ENCODE data around the gene MPG.

DNA sequence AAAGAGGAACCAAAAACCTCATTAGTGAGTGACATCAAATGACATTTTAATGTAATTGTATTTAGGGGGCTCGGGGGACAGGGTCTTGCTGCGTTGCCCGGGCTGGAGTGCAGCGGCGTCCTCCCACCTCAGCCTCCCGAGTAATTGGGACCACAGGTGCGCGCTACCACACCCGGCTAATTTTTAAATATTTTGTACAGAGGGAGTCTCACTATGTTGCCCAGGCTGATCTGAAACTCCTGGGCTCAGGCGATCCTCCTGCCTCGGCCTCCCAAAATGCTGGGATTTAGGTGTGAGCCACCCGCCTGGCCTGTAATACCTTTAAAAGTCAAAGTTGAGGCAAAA, 23.8 kb upstream of the MPG start:
- TF ChIP-seq, protein P1, sequence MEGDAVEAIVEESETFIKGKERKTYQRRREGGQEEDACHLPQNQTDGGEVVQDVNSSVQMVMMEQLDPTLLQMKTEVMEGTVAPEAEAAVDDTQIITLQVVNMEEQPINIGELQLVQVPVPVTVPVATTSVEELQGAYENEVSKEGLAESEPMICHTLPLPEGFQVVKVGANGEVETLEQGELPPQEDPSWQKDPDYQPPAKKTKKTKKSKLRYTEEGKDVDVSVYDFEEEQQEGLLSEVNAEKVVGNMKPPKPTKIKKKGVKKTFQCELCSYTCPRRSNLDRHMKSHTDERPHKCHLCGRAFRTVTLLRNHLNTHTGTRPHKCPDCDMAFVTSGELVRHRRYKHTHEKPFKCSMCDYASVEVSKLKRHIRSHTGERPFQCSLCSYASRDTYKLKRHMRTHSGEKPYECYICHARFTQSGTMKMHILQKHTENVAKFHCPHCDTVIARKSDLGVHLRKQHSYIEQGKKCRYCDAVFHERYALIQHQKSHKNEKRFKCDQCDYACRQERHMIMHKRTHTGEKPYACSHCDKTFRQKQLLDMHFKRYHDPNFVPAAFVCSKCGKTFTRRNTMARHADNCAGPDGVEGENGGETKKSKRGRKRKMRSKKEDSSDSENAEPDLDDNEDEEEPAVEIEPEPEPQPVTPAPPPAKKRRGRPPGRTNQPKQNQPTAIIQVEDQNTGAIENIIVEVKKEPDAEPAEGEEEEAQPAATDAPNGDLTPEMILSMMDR (conservative IDR thresholded peaks at IDR 0.05), result no peak
- TF ChIP-seq ZFX (IDR thresholded peaks at IDR 0.05), result no peak
